Measurements from ENCODE around the gene SAMD13.

Gene SAMD13, protein sequence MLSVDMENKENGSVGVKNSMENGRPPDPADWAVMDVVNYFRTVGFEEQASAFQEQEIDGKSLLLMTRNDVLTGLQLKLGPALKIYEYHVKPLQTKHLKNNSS

GRCh38 chr1:84301004-84301784, at the start of gene SAMD13:
SAMD13 (plus strand) TSS chr1:84301708; CDS start chr1:84303235, 1,527 bp downstream.
- DNase-seq, result peak; percentile 87 to 90

- no peak for DNase-seq
Observed at GRCh38 chr1:84253036-84253435, 48.5 kb upstream of the SAMD13 start.

DNA sequence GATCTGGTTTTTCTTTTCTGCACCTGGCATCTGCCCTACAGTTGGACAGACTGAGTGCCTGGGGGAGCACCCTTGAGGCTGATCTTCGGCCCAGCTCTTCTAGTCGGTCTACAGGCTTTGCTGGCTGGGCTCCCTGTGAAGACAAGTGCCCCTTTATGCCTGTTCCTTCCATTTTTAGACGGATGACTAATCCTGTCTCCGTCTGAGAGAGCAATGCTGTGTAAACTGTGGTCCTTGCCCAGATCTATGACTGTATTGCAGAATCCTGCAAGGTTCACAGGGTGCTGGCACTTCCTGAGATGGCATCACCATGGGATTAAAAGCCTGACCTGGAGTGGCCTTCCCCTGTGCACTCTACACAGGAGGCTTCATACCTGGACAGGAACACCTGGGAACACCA, 47.6 kb upstream of the SAMD13 start:
- no peak for DNase-seq

DNA sequence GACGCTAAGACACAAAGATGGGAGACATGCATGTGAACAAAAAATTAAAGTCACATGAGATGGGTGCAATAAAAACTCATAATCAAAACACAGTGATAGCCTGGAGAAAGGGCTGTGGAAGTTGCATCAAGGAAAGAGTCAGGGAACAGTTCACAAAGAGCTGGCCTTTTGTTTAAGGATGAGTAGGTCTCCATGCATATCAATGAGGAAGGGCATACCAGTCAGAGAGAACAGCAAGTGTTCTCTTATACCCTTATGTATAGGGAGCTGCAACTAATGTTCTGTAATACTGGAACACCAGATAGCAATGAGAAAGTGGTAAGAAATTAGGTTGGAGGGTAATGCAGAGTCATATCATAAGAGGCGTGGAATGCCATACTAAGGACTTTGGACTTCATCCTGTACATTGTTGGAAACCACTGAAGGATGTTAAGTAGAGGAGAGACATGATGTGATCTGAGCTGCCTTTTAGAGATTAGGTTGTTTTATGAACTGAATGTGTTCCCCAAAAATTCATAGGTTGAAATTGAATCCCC, 46.7 kb upstream of the SAMD13 start:
- DNase-seq, result no peak

- DNase-seq, result no peak
Observed at GRCh38 chr1:84255582-84255981, 45.9 kb upstream of the SAMD13 start.

DNA sequence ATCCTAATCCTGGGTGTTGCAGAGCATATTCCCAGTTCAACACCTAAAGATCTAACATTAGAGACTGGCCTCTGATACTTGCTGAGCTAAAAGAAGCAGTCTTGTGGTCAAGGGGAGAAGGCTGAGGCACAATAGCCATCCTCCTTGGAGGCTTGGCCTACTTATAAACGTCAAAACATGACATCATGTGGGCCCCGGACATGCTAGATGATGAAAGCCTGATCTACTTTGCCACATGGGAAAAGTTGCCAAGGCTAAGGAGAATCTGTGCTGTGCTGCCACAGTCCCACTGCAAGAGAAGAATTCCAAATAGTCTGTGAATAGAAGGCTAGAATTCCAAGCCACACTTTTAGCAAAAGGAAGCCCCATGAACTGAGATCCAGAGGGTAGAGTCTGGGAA, 43.9 kb upstream of the SAMD13 start:
- no peak for DNase-seq

DNA sequence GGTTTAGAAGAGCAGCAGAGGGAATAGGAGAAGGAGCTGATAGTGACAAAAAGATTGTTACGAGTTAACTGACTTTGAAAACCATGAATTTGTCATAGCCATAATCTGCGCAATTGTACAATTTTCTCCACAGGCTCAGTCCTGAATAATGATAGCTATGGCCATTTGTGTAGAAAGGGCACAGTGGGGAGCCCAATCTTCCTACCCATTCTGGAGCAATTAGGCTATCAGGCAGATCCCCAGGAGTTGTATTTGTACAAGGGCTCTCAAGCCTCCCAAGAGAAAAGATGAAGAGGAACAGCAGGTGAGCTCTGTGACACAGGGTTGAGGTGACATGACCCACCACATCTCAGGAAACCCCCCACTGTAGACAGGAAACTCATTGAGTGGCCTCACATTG, 42.1 kb upstream of the SAMD13 start:
- peak; percentile 93 to 98 for DNase-seq

- DNase-seq, result no peak
Observed at GRCh38 chr1:84259989-84260388, 41.5 kb upstream of the SAMD13 start.

- DNase-seq, result peak; percentile 83 to 95
Observed at GRCh38 chr1:84260852-84261518, 40.5 kb upstream of the SAMD13 start.

DNA sequence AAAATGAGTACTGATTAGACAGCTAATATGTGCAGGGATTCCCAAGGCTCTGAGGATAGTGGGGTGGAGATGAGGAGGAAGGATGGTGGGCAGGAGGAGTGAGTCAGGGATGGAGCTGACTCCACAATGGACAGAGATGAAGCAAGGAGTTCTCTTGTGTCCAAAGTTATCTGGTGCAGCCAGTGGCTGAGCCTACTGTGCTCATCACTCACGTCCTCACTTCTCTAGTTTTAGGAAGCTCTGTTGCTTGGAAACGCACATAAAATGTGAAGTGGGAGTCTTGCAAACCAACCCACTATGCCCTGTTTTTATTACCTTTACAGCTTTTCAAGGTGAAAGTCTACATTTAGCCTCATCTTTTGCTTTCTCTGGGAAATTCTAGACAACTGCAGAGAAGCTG, 36.5 kb upstream of the SAMD13 start:
- no peak for DNase-seq

DNA sequence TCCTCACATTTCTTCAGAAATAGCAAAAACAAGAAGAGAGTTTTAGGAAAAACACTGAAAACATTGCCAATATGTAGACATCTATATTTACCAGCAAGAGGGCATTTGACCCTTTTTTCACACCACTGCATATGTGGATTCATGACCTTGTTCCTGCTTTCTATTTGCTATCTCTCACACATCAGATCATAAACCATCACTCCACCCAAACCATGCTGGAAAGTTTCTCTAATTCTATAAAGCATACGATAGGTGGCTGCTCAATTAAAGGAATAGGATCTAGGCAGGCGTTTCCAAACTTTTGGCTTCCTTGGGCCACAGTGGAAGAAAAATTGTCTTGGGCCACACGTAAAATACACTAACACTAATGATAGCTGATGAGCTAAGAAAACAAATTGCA, 35.6 kb upstream of the SAMD13 start:
- DNase-seq, result no peak

- no peak for DNase-seq
Observed at GRCh38 chr1:84266748-84267147, 34.8 kb upstream of the SAMD13 start.

GRCh38 chr1:84267476-84267875, 34.0 kb upstream of the SAMD13 start:
- DNase-seq, result no peak

DNA sequence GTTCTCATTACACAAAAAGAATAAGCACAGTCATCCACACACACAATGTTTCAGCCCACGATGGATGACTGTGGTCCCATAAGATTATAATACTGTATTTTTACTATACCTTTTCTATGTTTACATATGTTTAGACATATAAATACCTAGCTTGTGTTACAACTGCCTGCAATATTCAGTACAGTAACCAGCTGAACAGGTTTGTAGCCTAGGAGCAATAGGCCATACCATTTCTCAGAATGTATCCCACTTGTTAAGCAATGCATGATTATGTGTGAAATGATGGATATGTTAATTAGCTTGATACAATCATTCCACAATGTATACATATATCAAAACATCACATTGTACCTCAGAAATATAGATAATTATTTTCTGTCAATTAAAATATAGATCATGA, 33.2 kb upstream of the SAMD13 start:
- DNase-seq, result peak in 1 of 2 experiments; percentile 8

DNA sequence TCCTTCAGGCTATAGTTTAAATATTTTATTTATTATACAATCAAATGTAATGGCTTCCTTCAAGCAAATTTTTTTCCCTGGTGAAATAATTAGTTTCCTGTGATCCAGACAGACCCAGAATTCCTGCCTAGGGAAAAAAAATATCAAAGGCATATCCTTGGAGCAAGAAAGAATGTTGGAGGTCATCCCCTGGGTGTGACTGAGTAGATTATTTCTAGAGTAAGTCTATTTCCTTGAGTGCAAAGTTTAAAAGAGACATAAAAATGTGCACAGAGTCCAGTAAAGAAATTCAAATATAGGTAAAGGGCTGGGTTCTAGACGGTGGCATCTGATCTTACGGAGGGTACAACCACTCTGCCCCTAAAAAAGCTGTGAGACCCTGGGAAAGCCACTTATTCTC, 32.2 kb upstream of the SAMD13 start:
- no peak for DNase-seq

- peak; percentile 9 to 63 for DNase-seq
Observed at GRCh38 chr1:84271441-84272151, 29.9 kb upstream of the SAMD13 start.

DNA sequence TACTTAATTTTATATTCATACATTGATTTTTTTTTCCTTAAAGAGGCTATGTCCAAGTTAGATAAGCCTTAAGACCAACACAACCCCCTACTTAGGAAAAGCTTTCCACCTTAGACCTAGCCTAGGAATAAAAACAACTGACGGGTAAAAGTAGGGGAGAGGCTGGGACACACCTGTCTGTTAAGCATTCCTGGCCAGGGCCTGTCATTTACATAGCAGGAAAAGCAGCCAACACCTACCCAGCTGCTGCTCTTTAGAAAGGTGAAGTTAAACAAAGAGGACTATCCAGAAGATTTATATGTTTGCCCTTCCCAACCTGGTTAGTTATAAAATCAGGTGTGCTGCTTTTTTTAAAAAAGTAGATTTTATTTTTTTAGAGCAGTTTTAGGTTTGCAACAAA, 29.1 kb upstream of the SAMD13 start:
- peak; percentile 81 to 95 for DNase-seq

DNA sequence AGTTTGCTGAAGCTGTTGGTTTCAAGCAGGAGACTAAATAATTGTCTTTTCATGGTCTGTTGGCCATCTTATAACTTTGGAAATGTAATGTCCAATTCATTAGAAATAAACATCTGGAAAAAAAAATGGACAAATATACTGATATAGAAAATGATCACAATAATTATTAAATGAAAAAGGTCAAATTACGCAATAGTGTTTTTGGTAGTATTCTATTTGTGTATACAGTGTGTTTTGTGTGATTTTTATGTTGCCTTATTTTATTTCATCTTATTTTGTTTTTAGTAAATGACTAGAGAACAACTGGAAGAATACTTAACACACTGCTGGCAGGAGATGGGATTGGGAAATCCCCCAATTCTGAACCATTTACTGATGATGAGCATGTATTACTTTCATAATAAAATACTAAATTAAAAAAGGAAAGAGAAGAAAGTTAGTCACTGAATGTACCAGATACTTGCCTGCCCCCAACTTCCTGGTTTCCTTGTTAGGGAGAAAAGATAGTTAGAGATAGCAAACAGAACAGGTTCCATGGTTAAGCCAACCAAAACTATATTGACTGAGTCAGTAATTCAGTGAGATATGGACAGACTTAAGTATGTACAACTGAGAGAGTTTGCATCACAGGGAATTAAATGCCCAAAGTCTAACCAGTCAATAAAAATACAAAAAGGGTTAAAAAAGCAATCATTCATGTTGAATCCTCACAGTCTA, 24.0 kb upstream of the SAMD13 start:
- DNase-seq, result no peak

GRCh38 chr1:84278905-84279304, 22.6 kb upstream of the SAMD13 start:
- DNase-seq, result no peak

DNA sequence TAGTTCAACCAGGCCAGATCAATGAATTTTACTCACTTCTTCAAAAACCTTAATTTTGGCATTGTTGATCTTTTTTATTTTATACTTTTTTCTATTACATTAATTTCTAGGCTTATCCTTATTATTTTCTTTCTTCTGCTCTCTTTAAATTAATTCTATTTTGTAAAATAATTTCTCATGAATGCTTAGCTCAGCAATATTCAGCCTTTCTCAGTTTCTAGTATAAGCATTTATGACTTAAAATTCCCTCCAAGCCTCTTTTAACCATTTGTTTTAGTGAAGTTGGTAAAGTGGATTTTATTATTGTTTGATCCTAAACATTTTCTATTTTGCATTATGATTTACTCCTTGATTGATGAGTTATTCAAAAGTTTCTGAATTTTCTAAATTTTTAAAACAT, 20.6 kb upstream of the SAMD13 start:
- DNase-seq, result no peak

GRCh38 chr1:84282780-84283333, 18.7 kb upstream of the SAMD13 start:
- no peak for DNase-seq

- DNase-seq, result no peak
Observed at GRCh38 chr1:84283381-84283780, 18.1 kb upstream of the SAMD13 start.

Data from NCI-H2081 (cell line).